22Rv1 (cell line): ENCODE results near the gene NEDD4L.

Experiments
- H3K27ac ChIP-seq: fragments of 450-650 bp; 2 replicates; pipeline ENCODE4 v1.5.1; 2017
- CTCF ChIP-seq: fragments of 450-650 bp; IDR thresholded peaks from 2 replicates; pipeline ENCODE4 v1.5.1; 2017; ENCODE audit warnings: mild to moderate bottlenecking
- ZFX ChIP-seq: fragments of 450-650 bp; IDR thresholded peaks from 2 replicates; pipeline ENCODE4 v1.6.1; 2017; ENCODE audit warnings: antibody characterized with exemption, borderline replicate concordance

NEDD4L gene

GRCh38 chr18:58403799-58404455 is 359.9 kb downstream of the NEDD4L start:
- no peak for TF ChIP-seq ZFX
- TF ChIP-seq CTCF: no peak
- no peak overlapping the region for H3K27ac ChIP-seq

GRCh38 chr18:58405107-58405898 is 361.3 kb downstream of the NEDD4L start:
- TF ChIP-seq ZFX (no peak), CTCF (no peak)
- no peak overlapping the region for H3K27ac ChIP-seq

GRCh38 chr18:58407263-58407648 is 363.2 kb downstream of the NEDD4L start:
- H3K27ac ChIP-seq: no peak overlapping the region
- no peak for TF ChIP-seq CTCF
- TF ChIP-seq ZFX: no peak

- H3K27ac ChIP-seq: no peak overlapping the region
- TF ChIP-seq CTCF (no peak), ZFX (no peak)
Measured at GRCh38 chr18:58407649-58408407, 363.8 kb downstream of the NEDD4L start.

- TF ChIP-seq CTCF: no peak
- no peak for TF ChIP-seq ZFX
- H3K27ac ChIP-seq: no peak overlapping the region
Measured at GRCh38 chr18:58408665-58409064, 364.6 kb downstream of the NEDD4L start.

GRCh38 chr18:58409802-58410445 is 365.9 kb downstream of the NEDD4L start:
- TF ChIP-seq CTCF: no peak
- no peak for TF ChIP-seq ZFX
- H3K27ac ChIP-seq: no peak overlapping the region
